ENCODE results near the gene GAS2L3. TPM values are rescaled to one million over a fixed set of nuclear protein-coding genes. Genes with fewer than 3 reads are reported as not detected.

GAS2L3 gene
- total RNA-seq, 1 experiment from 2014 or later = 11.7 TPM

DNA sequence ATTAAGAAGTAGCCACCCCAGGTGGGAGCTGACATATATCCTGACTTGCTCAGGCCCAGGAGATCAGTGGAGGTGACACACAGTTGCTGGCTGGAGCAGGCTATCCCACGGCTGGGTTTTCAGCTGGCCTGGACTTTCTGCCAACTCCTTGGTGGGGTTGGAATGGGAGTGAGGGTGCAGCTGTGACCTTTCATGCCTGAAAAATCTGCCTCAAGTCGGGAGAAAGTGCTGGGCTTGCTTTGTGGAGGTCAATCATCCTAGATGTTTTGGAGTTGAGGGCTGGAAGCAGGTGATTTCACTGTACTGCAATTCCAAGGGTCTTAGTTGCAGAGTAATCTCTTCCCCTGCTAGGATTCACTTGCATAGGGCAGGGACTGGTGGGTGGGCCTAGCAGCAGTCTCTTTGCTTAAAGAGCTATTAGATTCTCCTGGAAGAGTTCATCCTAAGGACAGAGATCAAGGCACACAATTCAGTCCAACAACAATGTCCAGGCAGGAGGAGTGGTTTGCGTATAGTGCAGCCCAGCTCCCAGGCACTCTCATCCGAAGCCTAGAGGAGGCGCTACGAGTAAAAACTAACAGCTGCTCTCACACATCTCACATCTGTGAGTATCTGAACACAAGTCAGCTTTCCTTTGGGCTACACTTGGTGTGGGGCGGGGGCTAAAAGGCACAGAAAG, 98.1 kb downstream of the GAS2L3 start:
- Histone ChIP-seq H3K9me3 (ENCODE audit: control insufficient read depth, low read depth, low read length) (no peaks in the 10 kb centered on the region), H2AK5ac (ENCODE audit: insufficient read length, low read length) (no peak overlapping the region), H3K56ac (ENCODE audit: insufficient read length, low read depth, low read length) (no peak overlapping the region), H3K4me2 (ENCODE audit: insufficient read depth, insufficient read length, low read length) (no peak overlapping the region), H3K18ac (ENCODE audit: insufficient read length, low read depth, low read length) (no peak overlapping the region), H2BK12ac (ENCODE audit: insufficient read length, low read depth, low read length) (no peak overlapping the region), H3K79me2 (ENCODE audit: insufficient read depth, low read length) (no peaks in the 10 kb centered on the region), H3K27ac (ENCODE audit: insufficient read length, low read depth, low read length) (no peak overlapping the region), H3K79me1 (ENCODE audit: insufficient read depth, low read depth, low read length, poor library complexity, severe bottlenecking) (no peaks in the 10 kb centered on the region), H3K27me3 (ENCODE audit: insufficient read depth, low read length) (no peaks in the 10 kb centered on the region; the same call in 1 of the 2 replicates), H2BK120ac (ENCODE audit: low read depth, low read length, poor library complexity, severe bottlenecking) (no peak overlapping the region), H4K8ac (replicated peaks; ENCODE audit: insufficient read length, low read depth, low read length) (no peak overlapping the region), H2AFZ (ENCODE audit: low read length) (no peak overlapping the region), H2BK5ac (ENCODE audit: insufficient read length, low read length) (no peak overlapping the region), H4K5ac (ENCODE audit: insufficient read length, low read depth, low read length) (no peak overlapping the region), H3K23ac (ENCODE audit: insufficient read length, low read depth, low read length) (no peak overlapping the region), H3K9ac (ENCODE audit: extremely low read depth, insufficient read length, low read length) (no peak overlapping the region), H2BK20ac (ENCODE audit: low read depth, low read length, poor library complexity, severe bottlenecking) (no peak overlapping the region), H3K23me2 (ENCODE audit: insufficient read length, low read depth, low read length, poor library complexity, severe bottlenecking) (no peaks in the 10 kb centered on the region), H2BK15ac (ENCODE audit: low read depth, low read length) (no peak overlapping the region), H3T11ph (ENCODE audit: low read length) (no peak overlapping the region), H4K91ac (ENCODE audit: insufficient read length, low read depth, low read length) (no peak overlapping the region), H4K20me1 (ENCODE audit: control insufficient read depth, insufficient read depth, insufficient read length) (no peaks in the 10 kb centered on the region), H3K4me1 (ENCODE audit: insufficient read depth, low read length) (no peaks in the 10 kb centered on the region), H3K14ac (ENCODE audit: insufficient read depth, low read length) (no peak overlapping the region), H3K4ac (ENCODE audit: low read depth, low read length) (no peak overlapping the region)
- Mint-ChIP-seq H3K9me3 (no peaks in the 10 kb centered on the region; a peak in 1 of 5 replicates), H3K27ac (peak overlapping the region in 1 of 3 experiments; percentile 57; a peak in 1 of 7 replicates), H3K36me3 (ENCODE audit: insufficient read depth in 1 of 3, low read depth in 3 of 3) (no peaks in the 10 kb centered on the region), H3K4me1 (peaks cover 0 to 2% of the 10 kb centered on the region in 2 experiments; a peak in 2 of 4 replicates), H3K4me3 (no peak overlapping the region), H3K27me3 (ENCODE audit: low read depth) (no peaks in the 10 kb centered on the region; the same call in 1 of the 2 replicates)
- WGBS (ENCODE audit: extremely low coverage, insufficient read length, low lambda C conversion rate) = no CpG with 5 or more reads among the region's 7 CpGs
- no peak for DNase-seq
- TF ChIP-seq, protein P1, sequence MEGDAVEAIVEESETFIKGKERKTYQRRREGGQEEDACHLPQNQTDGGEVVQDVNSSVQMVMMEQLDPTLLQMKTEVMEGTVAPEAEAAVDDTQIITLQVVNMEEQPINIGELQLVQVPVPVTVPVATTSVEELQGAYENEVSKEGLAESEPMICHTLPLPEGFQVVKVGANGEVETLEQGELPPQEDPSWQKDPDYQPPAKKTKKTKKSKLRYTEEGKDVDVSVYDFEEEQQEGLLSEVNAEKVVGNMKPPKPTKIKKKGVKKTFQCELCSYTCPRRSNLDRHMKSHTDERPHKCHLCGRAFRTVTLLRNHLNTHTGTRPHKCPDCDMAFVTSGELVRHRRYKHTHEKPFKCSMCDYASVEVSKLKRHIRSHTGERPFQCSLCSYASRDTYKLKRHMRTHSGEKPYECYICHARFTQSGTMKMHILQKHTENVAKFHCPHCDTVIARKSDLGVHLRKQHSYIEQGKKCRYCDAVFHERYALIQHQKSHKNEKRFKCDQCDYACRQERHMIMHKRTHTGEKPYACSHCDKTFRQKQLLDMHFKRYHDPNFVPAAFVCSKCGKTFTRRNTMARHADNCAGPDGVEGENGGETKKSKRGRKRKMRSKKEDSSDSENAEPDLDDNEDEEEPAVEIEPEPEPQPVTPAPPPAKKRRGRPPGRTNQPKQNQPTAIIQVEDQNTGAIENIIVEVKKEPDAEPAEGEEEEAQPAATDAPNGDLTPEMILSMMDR (conservative IDR thresholded peaks at IDR 0.05) = no peak

Data from H9 (cell line).